Measurements from ENCODE around the gene ULBP3.
"Not testable (repeated sequence)": the region's sequence is repeated elsewhere in the genome, so short reads cannot be mapped to it uniquely, and the experiment has no call there.

ULBP3 gene

DNA sequence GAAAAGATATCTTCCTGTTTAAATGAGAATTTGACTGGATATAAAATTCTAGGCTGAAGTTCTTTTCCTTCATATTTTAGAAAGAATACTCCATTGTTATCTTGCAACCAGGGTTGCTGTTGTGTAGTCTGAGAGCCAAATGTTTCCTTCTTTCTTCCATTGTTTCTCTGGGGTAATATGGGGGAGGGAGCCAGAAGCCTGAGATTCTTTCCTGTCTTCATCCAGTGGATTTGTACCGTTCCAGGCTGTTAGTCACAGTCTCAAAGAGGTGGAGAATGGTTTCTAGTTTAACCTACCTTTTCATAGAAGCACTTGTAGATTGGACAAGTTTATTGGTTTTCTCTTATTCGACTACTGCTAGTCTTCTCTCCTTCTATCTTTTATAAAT, 6.1 kb upstream of the ULBP3 start:
- DNase-seq, result no peak

DNA sequence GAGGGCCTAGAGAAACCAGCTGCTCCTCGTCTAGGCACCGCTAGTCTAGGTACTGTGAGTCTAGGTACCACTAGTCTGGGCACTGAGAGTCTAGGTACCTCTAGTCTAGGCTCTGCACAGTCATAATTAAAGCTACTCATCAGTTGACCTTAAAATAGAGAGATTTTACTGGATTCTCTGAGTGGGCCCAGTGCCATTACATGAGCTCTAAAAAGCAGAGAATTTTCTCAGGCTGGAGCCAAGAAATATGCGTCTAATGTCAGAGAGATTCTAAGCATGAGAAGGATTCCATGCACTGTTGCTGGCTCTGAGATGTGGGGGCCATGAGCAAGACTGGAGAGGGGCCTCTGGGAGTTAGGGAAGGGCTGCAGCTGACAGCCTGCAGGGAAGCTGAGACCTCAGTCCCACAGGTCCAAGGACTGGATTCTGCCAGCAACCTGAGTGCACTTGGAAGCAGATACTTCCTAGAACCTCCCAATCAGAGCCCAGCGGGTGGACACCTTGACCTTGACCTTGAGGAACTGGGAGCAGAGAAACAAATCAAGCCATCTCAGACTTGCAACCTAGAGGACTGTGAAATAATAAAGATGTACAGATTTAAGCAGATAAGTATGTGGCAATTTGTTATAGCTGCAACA, 5.6 kb upstream of the ULBP3 start:
- DNase-seq, result not testable (repeated sequence)

DNA sequence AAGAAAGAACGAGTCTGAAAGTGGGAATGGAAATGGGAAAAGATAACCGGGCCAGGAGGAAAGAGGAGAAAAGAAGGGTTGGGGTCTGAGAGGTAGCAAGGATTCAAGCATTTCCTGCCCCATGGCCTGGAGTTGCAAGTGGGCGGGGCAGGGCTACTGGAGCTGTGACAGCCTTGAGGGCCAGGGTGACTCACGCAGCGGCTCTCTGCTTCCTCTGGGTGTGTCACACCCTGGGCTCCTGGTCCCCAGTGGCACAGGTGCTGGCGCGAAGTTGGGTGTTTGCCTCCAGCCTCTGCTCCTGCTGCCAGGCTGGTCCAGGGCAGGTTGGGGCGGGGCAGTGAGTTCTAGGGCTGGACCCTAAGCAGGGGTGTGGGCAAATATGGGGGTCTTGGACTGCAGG, 3.3 kb upstream of the ULBP3 start:
- DNase-seq, result peak; percentile 59

DNA sequence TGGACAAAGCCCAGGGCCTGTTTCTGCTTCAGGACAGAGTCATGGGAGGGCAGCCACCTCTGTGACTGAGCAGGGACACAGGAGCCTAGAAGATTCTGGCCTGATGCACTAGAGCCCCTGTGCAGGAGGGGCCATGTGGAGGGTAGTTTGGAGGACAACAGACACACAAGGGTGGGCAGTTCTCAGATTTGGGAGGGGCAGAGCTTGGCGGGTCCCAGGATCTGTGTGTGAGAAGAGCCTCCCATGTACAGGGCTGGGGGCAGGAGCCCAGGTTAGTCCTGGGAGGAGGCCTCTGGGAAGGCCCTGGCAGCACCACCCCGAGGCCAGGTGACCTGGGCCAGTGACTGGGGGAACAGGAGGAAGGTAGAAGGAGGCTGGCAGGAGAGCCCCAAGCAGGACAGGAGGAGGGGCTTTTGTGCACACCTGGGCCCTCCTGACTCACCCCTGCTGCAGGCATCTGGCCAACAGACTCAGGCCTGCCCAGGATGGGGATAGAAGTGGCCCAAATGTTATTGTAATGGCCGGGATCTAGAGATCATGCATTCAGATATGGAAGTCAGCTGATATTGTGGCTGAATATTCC, 1.4 kb upstream of the ULBP3 start:
- DNase-seq, result no peak

DNA sequence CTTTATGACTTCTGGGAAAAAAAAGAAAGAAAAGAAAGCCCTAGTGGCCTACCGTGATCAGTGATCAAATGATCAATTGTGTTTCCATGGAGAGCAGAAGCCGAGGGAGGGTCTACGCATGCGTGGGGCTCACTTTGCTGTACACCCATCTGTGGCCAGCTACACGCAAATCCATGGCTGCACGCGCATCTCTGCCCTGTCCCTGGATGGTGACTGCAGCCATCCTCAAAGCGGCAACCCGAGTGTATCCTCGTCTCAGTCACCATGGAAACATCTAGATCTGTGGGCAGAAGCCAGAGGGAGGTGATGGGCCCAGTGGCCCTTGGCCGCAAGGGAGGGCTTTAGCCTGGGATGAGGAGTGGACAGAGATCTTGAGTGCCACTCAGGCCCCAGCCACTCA, 785 bp upstream of the ULBP3 start:
- no peak for DNase-seq

DNA sequence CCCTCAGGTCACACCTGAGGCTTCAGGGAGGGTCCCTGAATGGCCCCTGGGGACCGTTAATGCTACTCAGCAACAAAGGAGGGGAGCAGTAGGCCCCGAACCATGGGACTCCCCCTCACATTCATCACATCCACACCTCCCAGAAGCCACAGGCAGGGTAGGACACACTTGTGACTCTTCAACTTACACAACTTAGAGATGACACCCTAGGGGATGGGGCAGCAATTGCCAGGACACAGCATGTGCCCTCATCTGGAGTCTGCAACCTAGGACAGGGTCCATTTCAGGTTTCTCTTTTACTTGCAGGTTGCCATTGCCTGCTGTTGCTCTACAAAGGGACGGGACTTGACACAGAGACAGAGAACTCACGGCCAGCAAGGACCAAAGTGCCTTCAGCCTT, 770 bp downstream of the ULBP3 start:
- no peak for DNase-seq

DNA sequence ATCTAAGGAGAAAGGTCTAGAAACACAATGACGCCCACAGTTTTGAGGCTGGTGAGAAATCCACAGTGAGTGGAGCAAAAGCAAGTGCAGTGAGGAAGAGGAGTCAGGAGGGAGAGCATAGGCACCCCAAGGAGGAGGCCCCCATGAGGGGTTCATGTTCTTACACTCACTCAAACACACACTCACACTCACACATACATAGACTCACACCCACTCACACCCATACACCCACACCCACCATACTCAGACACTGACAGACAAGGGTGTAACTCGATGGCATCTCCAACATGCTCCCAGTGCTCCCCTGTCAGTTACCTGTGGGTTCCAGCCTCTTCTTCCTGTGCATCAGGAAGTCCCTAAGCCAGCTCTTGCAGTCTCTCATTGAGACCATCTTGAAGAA, 3.8 kb downstream of the ULBP3 start:
- DNase-seq, result no peak

DNA sequence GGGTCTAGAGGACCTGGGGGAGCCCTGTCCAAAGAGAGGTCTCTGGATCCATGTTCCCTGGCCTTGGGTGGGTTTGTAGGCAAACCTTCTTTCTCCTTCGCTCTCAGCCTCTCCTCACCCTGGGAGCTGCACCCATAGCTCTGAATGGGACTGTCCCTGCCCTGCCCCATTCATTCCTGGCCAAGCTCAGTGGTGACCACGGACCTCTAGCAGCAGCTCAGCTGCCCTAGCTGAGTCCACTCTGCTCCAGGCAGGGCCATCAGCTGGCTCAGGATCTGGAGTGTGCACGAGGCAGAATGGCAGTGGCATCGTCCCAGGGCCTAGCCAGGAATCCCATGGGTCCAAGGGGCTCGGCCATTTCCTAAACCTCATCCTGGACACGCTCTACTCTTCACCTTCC, 5.3 kb downstream of the ULBP3 start:
- no peak for DNase-seq

DNA sequence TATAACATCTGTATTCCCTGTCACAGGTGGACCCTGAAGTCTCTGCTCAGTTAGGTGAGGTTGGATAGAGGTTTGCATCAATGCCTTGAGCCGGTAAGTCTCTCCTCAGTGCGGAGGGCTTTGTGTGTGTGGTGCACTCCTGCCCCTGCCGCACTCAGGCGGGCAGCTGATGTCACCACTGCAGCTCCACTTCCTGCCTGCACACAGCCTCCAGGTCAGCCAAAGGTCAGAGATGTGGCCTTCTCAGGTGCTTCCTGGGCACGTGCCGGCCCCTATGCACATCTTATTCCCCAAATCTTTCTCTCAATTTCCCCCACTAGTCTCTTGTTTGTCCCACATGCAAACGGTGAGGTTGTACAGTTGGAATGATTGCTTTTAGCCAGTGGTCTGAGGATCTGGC, 8.9 kb downstream of the ULBP3 start:
- DNase-seq, result not testable (repeated sequence)

DNA sequence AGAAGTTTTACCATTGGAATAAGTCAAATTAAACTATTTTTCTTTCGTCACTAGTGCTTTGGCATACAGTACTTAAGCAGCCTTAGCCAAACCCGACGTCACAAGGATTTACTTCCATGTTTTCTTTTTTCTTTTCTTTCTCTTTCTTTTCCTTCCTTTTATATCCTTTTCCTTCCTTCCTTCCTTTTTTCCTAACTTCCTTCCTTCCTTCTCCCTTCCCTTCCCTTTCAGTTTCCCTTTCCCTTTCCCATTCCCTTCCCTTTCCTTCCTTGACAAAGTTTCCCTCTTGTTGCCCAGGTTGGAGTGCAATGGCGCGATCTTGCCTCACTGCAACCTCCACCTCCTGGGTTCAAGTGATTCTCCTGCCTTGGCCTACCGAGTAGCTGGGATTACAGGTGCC, 9.9 kb downstream of the ULBP3 start:
- DNase-seq, result no peak

DNA sequence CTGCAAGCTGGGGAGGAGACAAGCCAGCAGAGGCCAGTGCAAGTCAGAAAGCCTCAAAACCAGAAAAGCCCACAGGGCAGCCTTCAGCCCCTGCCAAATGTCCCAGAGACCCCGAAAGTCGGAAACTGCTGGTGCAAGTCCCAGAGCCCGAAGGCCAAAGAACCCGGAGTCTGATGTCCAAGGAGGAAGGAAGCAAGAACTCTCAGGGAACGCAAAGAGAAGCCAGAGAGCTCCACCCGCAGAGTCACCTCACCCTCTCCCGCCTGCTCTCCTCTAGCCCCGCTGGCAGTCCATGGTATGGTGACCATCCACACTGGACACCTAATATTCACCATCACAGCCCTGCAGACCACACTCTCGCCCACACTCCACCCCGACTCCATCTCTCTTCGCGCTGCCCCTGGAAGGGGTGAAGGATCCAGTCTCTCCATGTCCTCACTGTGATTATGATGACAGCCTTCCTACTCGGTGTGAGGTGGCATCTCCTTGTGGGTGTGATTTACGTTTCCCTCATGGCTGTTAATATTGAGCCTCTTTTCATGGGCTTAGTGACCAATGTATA, 10.6 kb downstream of the ULBP3 start:
- no peak for DNase-seq

DNA sequence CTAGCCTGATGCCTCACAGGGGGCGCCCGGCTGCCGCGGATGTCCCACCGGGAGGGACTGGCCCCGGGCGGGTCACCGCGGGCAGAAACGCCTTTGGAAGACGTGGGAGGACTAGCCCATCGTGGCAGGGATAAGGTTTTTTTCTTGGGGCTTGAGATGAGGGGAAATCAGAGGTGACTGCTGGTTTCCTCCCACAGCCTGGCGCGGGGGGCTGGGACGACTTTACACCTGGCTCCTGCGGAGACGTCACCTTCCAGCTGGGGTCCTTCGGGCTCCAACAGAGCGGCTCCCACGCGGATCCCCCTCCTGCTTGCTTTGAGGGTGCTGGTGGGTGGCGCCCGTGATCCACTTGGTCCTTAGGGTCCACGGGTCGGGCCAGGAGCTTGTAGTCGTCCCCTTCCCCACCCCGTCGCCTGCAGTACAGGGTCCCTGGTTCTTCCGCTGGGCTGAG, 11.4 kb downstream of the ULBP3 start:
- no peak for DNase-seq

DNA sequence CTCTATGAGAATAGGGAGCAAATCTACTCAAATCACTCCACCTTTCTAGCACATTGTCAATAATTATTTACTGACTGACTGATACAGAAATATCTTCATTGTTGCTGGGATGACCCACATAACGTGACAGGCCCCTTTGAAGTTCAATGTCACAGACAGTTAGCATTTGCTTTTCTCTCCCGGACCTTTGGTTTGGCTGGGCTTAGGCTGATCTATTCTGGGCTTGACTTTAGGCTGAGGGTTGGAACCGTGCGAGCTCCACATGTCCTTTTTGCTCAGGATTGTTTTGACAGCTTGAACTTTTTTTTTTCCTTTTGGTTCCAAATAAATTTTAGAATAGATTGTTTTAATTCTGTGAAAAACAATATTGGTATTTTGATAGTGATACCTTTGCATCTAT, 12.0 kb downstream of the ULBP3 start:
- DNase-seq, result no peak

DNA sequence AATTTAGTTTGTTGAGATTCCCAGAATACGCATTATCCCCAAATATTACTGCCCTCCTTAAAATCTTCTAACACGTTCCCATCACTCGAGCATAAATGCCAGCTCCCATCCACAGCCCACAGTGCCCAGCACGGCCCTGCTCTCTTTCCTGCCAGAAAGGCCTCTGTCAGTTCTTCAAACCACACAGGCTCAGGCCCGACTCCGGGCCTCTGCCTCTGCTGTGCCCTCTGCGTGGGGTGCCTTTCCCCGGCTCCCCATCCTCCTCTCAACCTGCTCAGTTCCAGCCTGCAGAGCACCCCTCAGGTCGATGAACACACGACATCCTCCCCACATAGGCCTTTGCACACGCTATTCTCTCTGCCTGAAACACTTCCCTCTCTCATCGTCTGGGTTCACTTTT, 12.8 kb downstream of the ULBP3 start:
- DNase-seq, result no peak

DNA sequence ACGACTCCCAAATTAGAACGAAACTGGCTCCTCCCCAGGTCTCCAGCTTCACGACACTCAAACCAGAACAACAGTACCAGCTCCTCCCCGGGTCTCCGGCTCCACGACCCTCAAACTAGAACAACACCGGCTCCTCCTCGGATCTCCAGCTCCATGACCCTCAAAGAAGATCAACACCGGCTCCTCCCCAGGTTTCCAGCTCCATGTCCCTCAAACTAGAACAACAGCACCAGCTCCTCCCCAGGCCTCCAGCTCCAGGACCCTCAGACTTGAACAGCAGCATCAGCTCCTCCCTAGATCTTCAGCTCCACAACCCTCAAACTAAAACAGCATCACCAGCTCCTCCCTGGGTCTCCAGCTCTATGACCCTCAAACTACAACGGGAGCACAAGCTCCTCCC, 13.8 kb downstream of the ULBP3 start:
- DNase-seq, result no peak

DNA sequence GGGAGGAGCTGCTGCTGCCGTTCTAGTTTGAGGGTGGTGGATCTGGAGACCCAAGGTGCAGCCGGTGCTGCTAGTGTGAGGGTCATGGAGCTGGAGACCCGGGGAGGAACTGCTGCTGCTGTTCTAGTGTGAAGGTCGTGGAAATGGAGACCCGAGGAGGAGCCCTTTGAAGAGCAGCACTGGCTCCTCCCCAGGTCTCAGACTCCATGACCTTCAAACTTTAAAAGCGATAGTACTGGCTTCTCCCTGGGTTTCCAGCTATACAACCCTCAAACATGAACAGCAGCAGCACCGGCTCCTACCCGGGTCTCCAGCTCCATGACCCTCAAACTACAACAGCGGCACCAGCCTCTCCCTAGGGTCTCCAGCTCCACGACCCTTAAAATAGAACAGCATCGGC, 15.5 kb downstream of the ULBP3 start:
- DNase-seq, result no peak

DNA sequence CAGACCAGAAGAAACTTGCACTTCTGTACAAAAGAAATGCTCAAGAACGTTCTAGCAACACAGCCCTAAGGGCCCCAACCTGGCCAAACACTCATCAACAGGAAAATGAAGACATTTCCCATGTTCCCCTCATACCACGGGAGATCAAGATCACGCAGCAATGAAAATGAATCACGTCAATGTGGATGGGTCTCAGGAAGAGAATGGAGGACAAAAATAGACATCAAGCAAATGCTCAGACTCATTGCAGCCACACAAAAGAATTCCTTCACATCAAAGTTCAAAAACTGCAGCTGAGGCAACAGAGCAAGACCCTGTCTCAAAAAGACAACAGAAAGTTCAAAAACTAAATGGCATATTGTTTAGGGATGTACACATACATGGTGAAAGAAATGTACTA, 18.1 kb downstream of the ULBP3 start:
- no peak for DNase-seq

DNA sequence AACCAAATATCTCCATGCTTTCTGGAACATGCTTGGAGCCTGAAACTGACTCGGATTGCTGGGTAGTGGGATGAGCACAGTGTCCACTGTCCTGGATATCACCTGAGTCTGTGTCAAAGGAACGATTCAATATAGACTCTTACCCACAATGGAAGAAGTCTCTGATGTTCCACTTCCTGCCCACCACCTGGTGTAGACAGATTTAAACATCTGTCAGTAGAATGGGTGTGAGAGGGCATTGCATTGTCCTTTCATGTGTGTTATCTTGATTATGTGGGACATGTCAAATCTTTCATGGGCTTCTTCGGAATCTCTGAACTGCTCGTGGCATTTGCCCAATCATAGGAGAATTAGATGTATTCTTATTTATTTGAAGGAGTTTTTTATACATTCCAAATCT, 20.8 kb downstream of the ULBP3 start:
- DNase-seq, result no peak

DNA sequence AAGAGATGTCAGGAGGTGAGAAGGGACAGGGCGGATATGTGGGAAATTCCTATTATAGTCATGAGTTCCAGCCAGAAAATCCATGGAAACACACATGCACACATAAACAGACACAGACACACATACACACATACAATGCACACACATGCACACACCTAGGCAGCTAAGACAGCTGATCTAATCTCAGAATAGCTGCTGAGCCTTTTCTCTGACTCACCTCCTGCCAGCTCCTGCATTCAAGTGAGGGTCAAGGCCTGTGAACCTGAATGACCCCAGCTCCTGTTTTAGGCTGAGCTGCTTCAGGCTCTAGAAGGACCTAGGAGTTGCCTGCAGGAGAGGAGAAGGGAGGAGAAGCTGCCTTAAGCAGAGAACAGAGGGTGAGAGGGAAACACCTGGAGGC, 22.0 kb downstream of the ULBP3 start:
- no peak for DNase-seq

DNA sequence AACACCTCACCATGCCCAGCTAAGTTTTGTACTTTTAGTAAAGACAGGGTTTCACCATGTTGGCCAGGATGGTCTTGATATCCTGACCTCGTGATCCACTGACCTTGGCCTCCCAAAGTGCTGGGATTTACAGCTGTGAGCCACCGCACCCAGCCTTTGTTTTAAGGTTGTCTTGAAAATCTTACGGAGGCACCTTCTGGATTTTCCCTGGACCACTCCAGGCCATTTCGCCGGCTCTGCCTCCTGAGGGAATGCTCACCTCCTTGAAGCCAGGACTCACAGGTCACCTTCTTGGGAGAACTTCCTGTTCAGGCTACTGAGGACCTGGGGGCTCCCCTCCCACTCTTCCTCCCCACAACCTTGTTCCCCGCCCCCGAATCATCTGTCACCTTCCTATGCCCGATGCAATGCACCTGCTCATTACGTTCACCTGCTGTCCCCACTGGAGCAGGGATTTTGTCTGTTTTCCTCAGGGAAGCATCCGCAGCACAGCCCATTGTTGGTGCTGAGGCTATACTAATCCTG, 24.2 kb downstream of the ULBP3 start:
- no peak for DNase-seq

DNA sequence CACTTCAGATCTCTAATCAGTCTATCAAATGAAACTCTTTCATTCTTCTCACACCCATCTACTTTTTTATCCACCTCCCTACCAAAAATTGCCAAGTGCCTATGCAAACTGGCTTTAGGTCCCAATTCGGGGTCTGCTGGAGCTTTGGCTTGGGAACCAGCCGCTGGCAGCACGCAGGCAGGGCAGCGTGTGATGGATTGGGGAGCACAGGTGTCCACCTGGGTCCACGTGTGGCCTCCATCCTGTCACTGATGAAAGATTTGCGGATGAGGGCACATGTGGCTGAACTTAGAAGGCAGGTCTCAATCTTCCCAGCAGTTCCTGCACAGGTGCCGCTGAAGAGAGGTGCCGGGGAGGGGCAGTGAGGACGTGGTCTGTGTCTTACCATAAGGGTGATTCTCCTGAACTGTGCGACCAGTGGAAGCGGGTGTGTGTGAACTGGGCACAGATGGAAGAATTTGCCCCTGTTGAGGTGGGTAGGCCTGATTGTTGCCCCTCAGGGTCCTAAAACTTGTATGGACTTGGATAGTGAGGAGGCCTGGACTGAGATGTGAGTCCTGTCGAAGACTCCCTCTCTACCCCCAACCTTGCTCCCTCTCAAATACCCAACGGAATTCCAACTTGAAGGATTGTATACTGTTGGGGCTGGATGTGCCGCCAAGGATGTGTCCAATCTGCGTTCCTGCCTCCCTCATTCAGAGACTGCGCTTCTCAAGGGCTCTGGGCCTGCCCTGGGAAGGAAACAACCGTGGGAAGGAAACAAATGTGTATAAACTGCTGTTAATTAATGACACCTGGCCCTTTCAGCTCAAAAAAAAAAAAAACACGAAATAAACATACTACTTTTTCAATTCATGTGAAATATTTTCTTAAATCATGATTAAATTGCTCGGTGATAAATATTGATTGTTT, 25.2 kb downstream of the ULBP3 start:
- DNase-seq, result no peak

DNA sequence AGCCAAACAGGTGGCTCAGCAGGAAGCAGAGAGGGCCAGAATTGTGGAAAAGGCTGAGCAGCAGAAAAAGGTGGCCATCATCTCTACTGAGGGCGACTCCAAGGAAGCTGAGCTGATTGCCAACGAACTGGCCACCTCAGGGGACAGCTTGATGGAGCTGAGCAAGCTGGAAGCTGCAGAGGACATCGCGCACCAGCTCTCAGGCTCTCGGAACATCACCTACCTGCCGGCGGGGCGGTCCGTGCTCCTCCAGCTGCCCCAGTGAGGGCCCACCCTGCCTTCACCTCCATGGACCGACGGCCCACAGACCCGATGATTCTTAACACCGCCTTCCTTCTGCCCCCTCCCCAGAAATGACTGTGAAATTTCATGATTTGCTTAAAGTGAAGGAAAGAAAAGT, 25.8 kb downstream of the ULBP3 start:
- DNase-seq, result no peak

DNA sequence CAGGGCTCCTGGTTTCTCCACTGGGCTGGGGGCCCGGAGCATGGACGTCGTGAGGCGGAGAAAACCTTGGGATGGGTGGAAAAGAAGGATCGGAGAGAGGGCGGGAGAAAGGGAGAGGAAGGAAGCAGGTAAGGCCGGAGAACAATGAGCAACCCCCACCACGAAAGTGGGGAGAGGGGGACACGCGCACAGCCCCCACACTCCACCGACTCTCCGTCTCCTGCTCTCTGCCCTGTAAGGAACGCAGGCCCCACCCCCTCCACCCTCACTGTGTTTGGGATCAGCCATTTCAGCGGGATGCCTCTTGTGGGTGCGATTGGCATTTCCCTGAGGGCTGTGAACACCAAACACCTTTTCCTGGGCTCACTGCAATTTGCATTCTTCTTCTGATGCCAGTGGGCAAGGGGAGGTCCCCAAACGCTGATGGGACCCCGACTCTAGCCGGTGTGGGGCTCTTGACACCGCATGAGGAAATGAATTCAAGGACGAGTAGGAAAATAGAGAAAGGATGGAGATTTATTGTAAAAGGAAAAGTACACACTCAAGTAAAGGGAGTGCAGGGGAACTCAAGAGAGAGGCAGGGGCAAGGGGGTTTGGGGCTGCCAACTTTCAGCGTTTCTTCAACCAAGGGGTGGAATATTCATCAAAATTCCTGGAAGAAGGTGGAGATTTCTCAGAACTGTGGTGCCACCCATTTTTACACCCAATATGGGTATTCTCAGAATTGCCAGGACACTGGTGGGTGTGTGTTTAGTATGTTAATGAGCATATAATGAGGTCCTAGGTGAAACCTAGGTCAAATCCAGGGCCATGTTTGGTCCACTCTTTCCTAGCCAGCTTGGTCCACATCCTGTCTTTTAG, 30.5 kb downstream of the ULBP3 start:
- no peak for DNase-seq

Measured in activated effector memory CD4-positive, alpha-beta T cell treated with Interleukin-2 at 50 U/mL for 16 hours (primary cell).